Activated CD4-positive, alpha-beta T cell treated with anti-CD3 and anti-CD28 coated beads, Interleukin-2, amount 10 ng/mL, durations not matched to agents 7 days and 5 days (primary cell): ENCODE data around the gene NCKAP5. TPM values are rescaled to one million over a fixed set of nuclear protein-coding genes. Genes with fewer than 3 reads are reported as not detected.
"Not testable (repeated sequence)": the region's sequence is repeated elsewhere in the genome, so short reads cannot be mapped to it uniquely, and the experiment has no call there.

Source experiments
- CTCF ChIA-PET: fragments of 350-600 bp; sonication (Branson Sonifier 250); formaldehyde crosslinking; loops from one replicate; lab custom pipeline; 2021; ENCODE audit warnings: antibody characterized with exemption; lab: Charles Lee
- POLR2A ChIA-PET: fragments of 350-600 bp; sonication (Branson Sonifier 250); formaldehyde crosslinking; loops from one replicate; lab custom pipeline; 2021; ENCODE audit warnings: antibody characterized with exemption; lab: Charles Lee
- DNase-seq: peaks from one replicate; pipeline ENCODE4 v3.0.0-alpha.2; 2020
- H3K27ac Mint-ChIP-seq: one replicate; pipeline ENCODE4 v1.8.0; 2021; ENCODE audit warnings: mild to moderate bottlenecking, moderate library complexity, mixed read lengths
- H3K27me3 Mint-ChIP-seq: one replicate; pipeline ENCODE4 v1.8.0; 2021; ENCODE audit warnings: mixed read lengths
- H3K36me3 Mint-ChIP-seq: one replicate; pipeline ENCODE4 v1.8.0; 2021; ENCODE audit warnings: low read depth, mixed read lengths
- H3K4me1 Mint-ChIP-seq: one replicate; pipeline ENCODE4 v1.8.0; 2021; ENCODE audit warnings: mixed read lengths
- H3K4me3 Mint-ChIP-seq: one replicate; pipeline ENCODE4 v1.8.0; 2021; ENCODE audit warnings: mild to moderate bottlenecking, moderate library complexity, mixed read lengths
- H3K9me3 Mint-ChIP-seq: one replicate; pipeline ENCODE4 v1.8.0; 2021; ENCODE audit warnings: mixed read lengths
- total RNA-seq, 2 experiments: library from RNA; stranded (reverse); gene quantifications; one replicate each; pipeline ENCODE4 v1.2.3, GENCODE V29; 2021

Gene NCKAP5
- total RNA-seq, 2 experiments from 2014 or later, result not detected

GRCh38 chr2:133480707-133481429, 87.4 kb downstream of the NCKAP5 start:
- no peaks in the 10 kb centered on the region for H3K9me3 Mint-ChIP-seq
- H3K36me3 Mint-ChIP-seq, result no peaks in the 10 kb centered on the region
- H3K27me3 Mint-ChIP-seq, result no peaks in the 10 kb centered on the region
- DNase-seq, result no peak
- CTCF ChIA-PET, result no interaction called here
- no peak overlapping the region for H3K27ac Mint-ChIP-seq
- H3K4me1 Mint-ChIP-seq, result no peaks in the 10 kb centered on the region
- H3K4me3 Mint-ChIP-seq, result no peak overlapping the region
- POLR2A ChIA-PET, result no interaction called here

GRCh38 chr2:133477616-133477990, 90.7 kb downstream of the NCKAP5 start:
- Mint-ChIP-seq H3K9me3 (no peaks in the 10 kb centered on the region), H3K4me3 (no peak overlapping the region), H3K27me3 (no peaks in the 10 kb centered on the region), H3K27ac (no peak overlapping the region), H3K36me3 (no peaks in the 10 kb centered on the region), H3K4me1 (no peaks in the 10 kb centered on the region)
- ChIA-PET CTCF (no interaction called here), POLR2A (no interaction called here)
- no peak for DNase-seq

- no peak for DNase-seq
- ChIA-PET POLR2A (no interaction called here), CTCF (no interaction called here)
- Mint-ChIP-seq H3K9me3 (no peaks in the 10 kb centered on the region), H3K27ac (no peak overlapping the region), H3K27me3 (no peaks in the 10 kb centered on the region), H3K4me1 (no peaks in the 10 kb centered on the region), H3K36me3 (no peaks in the 10 kb centered on the region), H3K4me3 (no peak overlapping the region)
Observed at GRCh38 chr2:133476931-133477615, 91.2 kb downstream of the NCKAP5 start.

GRCh38 chr2:133476286-133476685, 92.0 kb downstream of the NCKAP5 start:
- no peak for DNase-seq
- ChIA-PET CTCF (no interaction called here), POLR2A (no interaction called here)
- H3K4me1 Mint-ChIP-seq, result no peaks in the 10 kb centered on the region
- no peak overlapping the region for H3K4me3 Mint-ChIP-seq
- H3K36me3 Mint-ChIP-seq, result no peaks in the 10 kb centered on the region
- H3K27me3 Mint-ChIP-seq, result no peaks in the 10 kb centered on the region
- no peaks in the 10 kb centered on the region for H3K9me3 Mint-ChIP-seq
- no peak overlapping the region for H3K27ac Mint-ChIP-seq

GRCh38 chr2:133475610-133476009, 92.7 kb downstream of the NCKAP5 start:
- Mint-ChIP-seq H3K4me3 (no peak overlapping the region), H3K27me3 (no peaks in the 10 kb centered on the region), H3K9me3 (peaks cover 2% of the 10 kb centered on the region), H3K27ac (no peak overlapping the region), H3K4me1 (no peaks in the 10 kb centered on the region), H3K36me3 (no peaks in the 10 kb centered on the region)
- no peak for DNase-seq
- ChIA-PET POLR2A (no interaction called here), CTCF (no interaction called here)

DNA sequence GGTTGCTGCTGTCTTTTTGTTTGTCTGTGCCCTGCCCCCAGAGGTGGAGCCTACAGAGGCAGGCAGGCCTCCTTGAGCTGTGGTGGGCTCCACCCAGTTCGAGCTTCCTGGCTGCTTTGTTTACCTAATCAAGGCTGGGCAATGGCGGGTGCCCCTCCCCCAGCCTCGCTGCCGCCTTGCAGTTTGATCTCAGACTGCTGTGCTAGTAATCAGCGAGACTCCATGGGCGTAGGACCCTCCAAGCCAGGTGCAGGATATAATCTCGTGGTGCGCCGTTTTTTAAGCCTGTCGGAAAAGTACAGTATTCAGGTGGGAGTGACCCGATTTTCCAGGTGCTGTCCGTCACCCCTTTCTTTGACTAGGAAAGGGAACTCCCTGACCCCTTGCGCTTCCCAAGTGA, 97.8 kb downstream of the NCKAP5 start:
- H3K9me3 Mint-ChIP-seq, POLR2A ChIA-PET, H3K36me3 Mint-ChIP-seq, DNase-seq, H3K4me1 Mint-ChIP-seq, H3K4me3 Mint-ChIP-seq, H3K27ac Mint-ChIP-seq, CTCF ChIA-PET, H3K27me3 Mint-ChIP-seq: not testable (repeated sequence)

DNA sequence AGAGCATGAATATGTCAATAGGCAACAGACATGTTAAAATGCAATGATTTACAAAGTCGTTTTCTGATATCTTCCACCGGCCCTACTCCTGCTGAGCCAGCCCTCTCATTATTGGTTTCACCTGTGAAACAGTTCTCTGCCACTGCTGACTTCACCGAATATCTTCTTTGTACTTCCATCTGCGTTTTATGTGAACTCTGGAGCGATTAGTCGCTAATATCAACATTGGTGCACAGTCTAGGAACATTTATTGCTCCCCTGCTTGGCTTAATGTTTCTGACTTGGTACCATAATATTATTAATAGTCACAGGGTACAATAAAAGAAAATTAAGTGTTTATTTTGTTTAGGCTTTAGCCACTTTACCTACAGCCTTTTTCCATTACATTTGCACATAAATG, 105.5 kb downstream of the NCKAP5 start:
- Mint-ChIP-seq H3K4me1 (no peaks in the 10 kb centered on the region), H3K36me3 (no peaks in the 10 kb centered on the region), H3K27ac (no peak overlapping the region), H3K9me3 (no peaks in the 10 kb centered on the region), H3K4me3 (no peak overlapping the region), H3K27me3 (peaks cover 1% of the 10 kb centered on the region)
- CTCF ChIA-PET, result no interaction called here
- no peak for DNase-seq
- POLR2A ChIA-PET, result no interaction called here

GRCh38 chr2:133461484-133461883, 106.8 kb downstream of the NCKAP5 start:
- ChIA-PET CTCF (no interaction called here), POLR2A (no interaction called here)
- no peaks in the 10 kb centered on the region for H3K36me3 Mint-ChIP-seq
- no peaks in the 10 kb centered on the region for H3K4me1 Mint-ChIP-seq
- H3K27ac Mint-ChIP-seq, result no peak overlapping the region
- H3K27me3 Mint-ChIP-seq, result peaks cover 1% of the 10 kb centered on the region
- DNase-seq, result no peak
- H3K4me3 Mint-ChIP-seq, result no peak overlapping the region
- H3K9me3 Mint-ChIP-seq, result no peaks in the 10 kb centered on the region

DNA sequence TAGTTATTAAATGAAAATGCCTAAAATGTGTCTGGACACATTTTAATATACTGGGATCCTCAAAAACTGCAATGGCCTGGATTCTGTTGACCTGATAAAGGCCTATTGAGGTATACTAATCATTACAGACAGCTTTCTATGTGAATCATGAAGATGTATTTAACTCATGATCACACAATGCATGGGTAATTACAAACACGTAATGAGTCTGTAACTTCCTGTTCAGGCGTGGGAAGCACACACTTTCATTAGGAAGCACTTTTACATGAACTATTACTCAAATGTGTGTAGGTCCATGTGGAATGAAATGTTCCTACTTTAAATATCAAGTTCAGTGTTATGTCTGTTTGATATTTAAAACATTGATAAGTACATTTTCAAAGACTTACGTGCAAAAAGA, 108.7 kb downstream of the NCKAP5 start:
- ChIA-PET POLR2A (no interaction called here), CTCF (no interaction called here)
- DNase-seq, result no peak
- Mint-ChIP-seq H3K27ac (no peak overlapping the region), H3K36me3 (no peaks in the 10 kb centered on the region), H3K9me3 (no peaks in the 10 kb centered on the region), H3K4me1 (no peaks in the 10 kb centered on the region), H3K27me3 (peaks cover 1% of the 10 kb centered on the region), H3K4me3 (no peak overlapping the region)

DNA sequence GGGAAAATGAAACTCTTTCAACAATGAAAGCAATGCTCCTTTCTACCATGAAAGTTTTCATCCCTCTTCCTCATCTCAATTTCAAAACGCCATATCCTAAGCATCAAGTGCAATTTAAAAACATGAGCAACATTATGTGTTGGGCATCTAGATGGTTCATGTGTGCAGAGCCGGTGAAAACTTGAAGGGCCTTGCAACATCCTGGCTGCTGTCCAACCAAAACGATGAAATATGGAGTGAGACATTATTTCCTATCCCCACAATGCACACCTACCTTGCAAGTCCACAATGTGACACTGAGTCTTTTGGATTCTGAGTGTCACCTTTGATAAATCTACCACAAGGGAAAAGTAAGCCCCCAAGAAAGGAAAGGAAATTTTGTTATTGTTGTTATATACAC, 110.0 kb downstream of the NCKAP5 start:
- Mint-ChIP-seq H3K4me3 (no peak overlapping the region), H3K9me3 (no peaks in the 10 kb centered on the region), H3K36me3 (no peaks in the 10 kb centered on the region), H3K4me1 (no peaks in the 10 kb centered on the region), H3K27me3 (peaks cover 1% of the 10 kb centered on the region), H3K27ac (no peak overlapping the region)
- ChIA-PET CTCF (no interaction called here), POLR2A (no interaction called here)
- no peak for DNase-seq

DNA sequence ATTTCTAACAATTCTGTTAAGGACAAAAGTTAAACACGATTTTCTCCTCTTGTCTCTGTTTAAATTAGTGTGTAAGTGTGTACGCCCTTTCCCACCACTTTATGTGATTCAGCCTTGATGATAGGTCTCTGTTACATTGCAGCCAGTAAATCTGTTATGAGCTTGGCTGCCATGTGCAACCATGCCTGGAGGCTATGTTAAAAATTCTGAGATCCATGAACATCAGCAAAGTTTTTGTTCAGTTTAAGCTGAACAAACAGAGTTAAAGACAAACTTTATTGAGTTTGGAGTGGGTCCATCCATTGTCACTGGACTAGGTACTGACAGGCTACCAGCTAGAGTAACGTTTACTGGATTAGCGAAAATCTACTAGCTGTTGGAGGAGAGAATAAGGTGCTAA, 110.4 kb downstream of the NCKAP5 start:
- Mint-ChIP-seq H3K4me3 (no peak overlapping the region), H3K9me3 (no peaks in the 10 kb centered on the region), H3K4me1 (no peaks in the 10 kb centered on the region)

DNA sequence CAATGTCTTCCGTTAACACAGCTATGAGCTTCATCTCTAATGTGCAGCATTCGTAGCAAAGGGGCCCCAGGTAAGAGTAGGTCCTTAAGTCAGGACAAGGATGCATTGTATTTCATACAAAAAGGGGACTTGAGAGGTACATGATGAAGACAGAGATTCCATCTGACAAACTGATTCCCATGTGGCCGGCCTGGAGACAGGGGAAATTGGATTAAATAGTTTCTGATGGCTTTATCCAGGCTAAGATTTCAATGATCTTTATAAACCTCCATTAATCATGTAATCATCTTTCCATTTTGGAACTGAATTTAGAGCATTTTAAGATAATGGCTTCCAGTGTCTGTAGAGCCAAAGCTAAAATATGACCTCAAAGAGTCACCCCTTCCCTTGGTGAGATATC, 111.3 kb downstream of the NCKAP5 start:
- Mint-ChIP-seq H3K4me1 (no peaks in the 10 kb centered on the region), H3K36me3 (no peaks in the 10 kb centered on the region), H3K27ac (no peak overlapping the region), H3K27me3 (peaks cover 1% of the 10 kb centered on the region), H3K9me3 (no peaks in the 10 kb centered on the region), H3K4me3 (no peak overlapping the region)
- CTCF ChIA-PET, result no interaction called here
- POLR2A ChIA-PET, result no interaction called here
- no peak for DNase-seq

More for the DNA sequence above, 110.4 kb downstream of the NCKAP5 start:
- DNase-seq, result no peak
- ChIA-PET POLR2A (no interaction called here), CTCF (no interaction called here)
- Mint-ChIP-seq H3K27ac (no peak overlapping the region), H3K27me3 (peaks cover 1% of the 10 kb centered on the region), H3K36me3 (no peaks in the 10 kb centered on the region)

DNA sequence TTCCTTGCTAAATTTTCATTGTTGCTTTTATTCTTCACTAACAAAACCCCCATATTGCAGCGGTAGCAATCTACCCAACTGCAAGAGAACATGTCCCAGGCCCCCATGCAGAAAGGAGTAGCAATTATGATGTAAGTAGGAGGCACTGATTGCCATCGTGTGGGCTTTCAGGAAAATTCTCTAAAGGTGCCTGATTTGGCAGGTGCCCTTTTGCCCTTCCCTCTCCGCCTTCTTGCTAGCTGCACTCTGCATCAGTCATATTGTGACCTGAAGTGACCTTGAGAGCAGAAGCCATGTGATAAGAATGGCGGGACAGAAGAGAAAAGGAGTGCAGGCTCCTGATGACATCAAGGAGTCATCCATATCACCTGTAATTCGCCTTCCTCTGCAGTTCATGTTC, 112.1 kb downstream of the NCKAP5 start:
- Mint-ChIP-seq H3K4me1 (no peaks in the 10 kb centered on the region), H3K9me3 (no peaks in the 10 kb centered on the region), H3K36me3 (no peaks in the 10 kb centered on the region), H3K27ac (no peak overlapping the region), H3K27me3 (peaks cover 1% of the 10 kb centered on the region), H3K4me3 (no peak overlapping the region)
- POLR2A ChIA-PET, result no interaction called here
- no peak for DNase-seq
- CTCF ChIA-PET, result no interaction called here

- Mint-ChIP-seq H3K4me3 (no peak overlapping the region), H3K9me3 (no peaks in the 10 kb centered on the region), H3K4me1 (no peaks in the 10 kb centered on the region), H3K27ac (no peak overlapping the region), H3K27me3 (no peaks in the 10 kb centered on the region), H3K36me3 (no peaks in the 10 kb centered on the region)
- DNase-seq, result no peak
- ChIA-PET CTCF (no interaction called here), POLR2A (no interaction called here)
Observed at GRCh38 chr2:133453032-133453431, 115.2 kb downstream of the NCKAP5 start.
